Vagina (tissue), 2 donors: ENCODE data around the gene GALNTL6.

Source experiments
- POLR2A ChIP-seq, 2 donors: fragments of 450-650 bp; IDR thresholded peaks; one replicate each; pipeline ENCODE4 v1.6.1; 2017; ENCODE audit warnings: antibody characterized with exemption in 2 of 2, mild to moderate bottlenecking in 2 of 2, moderate library complexity in 2 of 2
- POLR2AphosphoS5 ChIP-seq, 2 donors: sonication (generic); formaldehyde crosslinking; IDR thresholded peaks; one replicate each; pipeline ENCODE4 v1.9.0; 2017; ENCODE audit warnings: antibody characterized with exemption in 2 of 2, mild to moderate bottlenecking in 2 of 2, low read depth in 1 of 2; ENCODE audit not compliant: insufficient read depth in 1 of 2
- TF ChIP-seq, protein P1 (sequence below), 3 experiments: fragments of 450-650 bp in 2 of 3; fragments of 200-600 bp in 1 of 3; sonication (generic) in 1 of 3; IDR thresholded peaks; one replicate each; pipeline ENCODE4 v1.5.1; 2017 to 2019; ENCODE audit warnings: antibody characterized with exemption in 3 of 3, mild to moderate bottlenecking in 2 of 3, moderate library complexity in 2 of 3

GRCh38 chr4:172822331-172822730, 1009.1 kb downstream of the GALNTL6 start:
- TF ChIP-seq, protein P1, sequence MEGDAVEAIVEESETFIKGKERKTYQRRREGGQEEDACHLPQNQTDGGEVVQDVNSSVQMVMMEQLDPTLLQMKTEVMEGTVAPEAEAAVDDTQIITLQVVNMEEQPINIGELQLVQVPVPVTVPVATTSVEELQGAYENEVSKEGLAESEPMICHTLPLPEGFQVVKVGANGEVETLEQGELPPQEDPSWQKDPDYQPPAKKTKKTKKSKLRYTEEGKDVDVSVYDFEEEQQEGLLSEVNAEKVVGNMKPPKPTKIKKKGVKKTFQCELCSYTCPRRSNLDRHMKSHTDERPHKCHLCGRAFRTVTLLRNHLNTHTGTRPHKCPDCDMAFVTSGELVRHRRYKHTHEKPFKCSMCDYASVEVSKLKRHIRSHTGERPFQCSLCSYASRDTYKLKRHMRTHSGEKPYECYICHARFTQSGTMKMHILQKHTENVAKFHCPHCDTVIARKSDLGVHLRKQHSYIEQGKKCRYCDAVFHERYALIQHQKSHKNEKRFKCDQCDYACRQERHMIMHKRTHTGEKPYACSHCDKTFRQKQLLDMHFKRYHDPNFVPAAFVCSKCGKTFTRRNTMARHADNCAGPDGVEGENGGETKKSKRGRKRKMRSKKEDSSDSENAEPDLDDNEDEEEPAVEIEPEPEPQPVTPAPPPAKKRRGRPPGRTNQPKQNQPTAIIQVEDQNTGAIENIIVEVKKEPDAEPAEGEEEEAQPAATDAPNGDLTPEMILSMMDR (IDR thresholded peaks at IDR 0.05), result no peak
- TF ChIP-seq POLR2A (IDR thresholded peaks at IDR 0.05), result no peak
- TF ChIP-seq POLR2AphosphoS5 (IDR thresholded peaks at IDR 0.05; ENCODE audit: insufficient read depth in 1 of 2, low read depth in 1 of 2), result no peak
